B cell (primary cell): ENCODE data around the gene IFT27. TPM values are rescaled to one million over a fixed set of nuclear protein-coding genes. Genes with fewer than 3 reads are reported as not detected.
A peak's percentile ranks its signal among the peaks of the same experiment; 100 is the strongest.

Experiments
- ATAC-seq: fragments of 200-7000 bp; cut with Tn5 transposase; one replicate; pipeline ENCODE4 v1.10.0; 2021; ENCODE audit warnings: low read depth, mild to moderate bottlenecking, moderate number of reproducible peaks, moderate library complexity
- CTCF ChIA-PET: fragments of 350-600 bp; sonication (Branson Sonifier 250); formaldehyde crosslinking; loops from one replicate; lab custom pipeline; 2021; ENCODE audit warnings: antibody characterized with exemption, inconsistent platforms; lab: Charles Lee
- POLR2A ChIA-PET: fragments of 350-600 bp; sonication (Branson Sonifier 250); formaldehyde crosslinking; loops from one replicate; lab custom pipeline; 2021; ENCODE audit warnings: antibody characterized with exemption; lab: Charles Lee
- DNase-seq: peaks from one replicate; pipeline ENCODE4 v3.0.0; 2013
- H2AFZ ChIP-seq: 2 replicates; pipeline ENCODE4 v1.6.1; 2012; ENCODE audit warnings: mild to moderate bottlenecking, low read depth, low read length; ENCODE audit not compliant: insufficient read depth, poor library complexity, severe bottlenecking
- H3K27ac ChIP-seq, 2 donors: 1 replicate in 1 of 2; 2 replicates in 1 of 2; pipeline ENCODE4 v1.5.1; 2012 to 2013; ENCODE audit warnings: low read length in 2 of 2, mild to moderate bottlenecking in 2 of 2, moderate library complexity in 1 of 2
- H3K27me3 ChIP-seq, 4 experiments: fragments of 200-600 bp in 1 of 4; sonication (generic) in 1 of 4; replicated peaks in 1 of 4; 1 replicate in 2 of 4; 2 replicates in 2 of 4; pipeline versions ENCODE4 v1.6.1 to v1.7.0; 2013 to 2016; ENCODE audit warnings: low read length in 3 of 4, mild to moderate bottlenecking in 2 of 4, mixed read lengths in 1 of 4, moderate library complexity in 1 of 4; ENCODE audit not compliant: insufficient read depth in 4 of 4, control insufficient read depth in 3 of 4; ENCODE audit errors: control extremely low read depth in 1 of 4
- H3K36me3 ChIP-seq, 2 experiments: replicated peaks in 1 of 2; 1 replicate in 1 of 2; 2 replicates in 1 of 2; pipeline versions ENCODE4 v1.6.1 to v1.7.1; 2013; ENCODE audit warnings: low read length in 1 of 2; ENCODE audit not compliant: insufficient read depth in 2 of 2, control insufficient read depth in 1 of 2; ENCODE audit errors: control extremely low read depth in 1 of 2, extremely low read depth in 1 of 2
- H3K4me1 ChIP-seq, 2 donors: fragments of 200-600 bp in 1 of 2; sonication (generic) in 1 of 2; 1 replicate in 1 of 2; 2 replicates in 1 of 2; pipeline versions ENCODE4 v1.5.1 to v1.6.1; 2013 to 2017; ENCODE audit warnings: low read length in 2 of 2; ENCODE audit not compliant: control insufficient read depth in 2 of 2, insufficient read depth in 2 of 2
- H3K4me2 ChIP-seq: replicated peaks from 2 replicates; pipeline ENCODE3; 2012; ENCODE audit warnings: mild to moderate bottlenecking, low read depth, low read length; ENCODE audit not compliant: poor library complexity, severe bottlenecking
- H3K4me3 ChIP-seq, 5 experiments: fragments of 200-600 bp in 1 of 5; sonication (generic) in 1 of 5; 1 replicate in 3 of 5; 2 replicates in 2 of 5; pipeline versions ENCODE4 v1.5.1 to v1.7.0; 2011 to 2016; ENCODE audit warnings: low read length in 4 of 5, mild to moderate bottlenecking in 4 of 5, low read depth in 2 of 5, control low read depth in 1 of 5, moderate library complexity in 1 of 5; ENCODE audit not compliant: insufficient read depth in 1 of 5; ENCODE audit errors: control extremely low read depth in 1 of 5, extremely low read depth in 1 of 5
- H3K79me2 ChIP-seq: fragments of 200-600 bp; sonication (generic); one replicate; pipeline ENCODE4 v1.6.0; 2016; ENCODE audit warnings: low read length; ENCODE audit not compliant: control insufficient read depth, insufficient read depth
- H3K9ac ChIP-seq: fragments of 200-600 bp; sonication (generic); 2 replicates; pipeline ENCODE4 v1.6.1; 2017; ENCODE audit warnings: mild to moderate bottlenecking, low read length, moderate library complexity
- H3K9me3 ChIP-seq, 3 donors: one replicate each; pipeline versions ENCODE4 v1.6.1 to v1.7.1; 2013; ENCODE audit warnings: low read length in 2 of 3; ENCODE audit not compliant: control insufficient read depth in 2 of 3, insufficient read depth in 1 of 3; ENCODE audit errors: control extremely low read depth in 1 of 3
- H4K20me1 ChIP-seq: 2 replicates; pipeline ENCODE4 v1.6.0; 2012; ENCODE audit warnings: mild to moderate bottlenecking, low read length; ENCODE audit not compliant: insufficient read depth, control insufficient read depth, poor library complexity, severe bottlenecking
- H3K27ac Mint-ChIP-seq: one replicate; pipeline ENCODE4 v1.8.0; 2021; ENCODE audit warnings: mixed read lengths
- H3K27me3 Mint-ChIP-seq: one replicate; pipeline ENCODE4 v1.8.0; 2021; ENCODE audit warnings: mixed read lengths
- H3K4me1 Mint-ChIP-seq: one replicate; pipeline ENCODE4 v1.8.0; 2021; ENCODE audit warnings: mixed read lengths
- H3K4me3 Mint-ChIP-seq: one replicate; pipeline ENCODE4 v1.8.0; 2021; ENCODE audit warnings: mixed read lengths
- H3K9me3 Mint-ChIP-seq: one replicate; pipeline ENCODE4 v1.8.0; 2022; ENCODE audit warnings: mixed read lengths; ENCODE audit not compliant: insufficient read depth
- EZH2 ChIP-seq: IDR thresholded peaks from 2 replicates; pipeline ENCODE4 v1.6.1; 2012; ENCODE audit warnings: borderline replicate concordance, low read depth, mild to moderate bottlenecking, moderate library complexity, low read length; ENCODE audit not compliant: insufficient read depth, poor library complexity, severe bottlenecking
- WGBS: methylation state at CpG from one replicate; pipeline ENCODE4 v1.1.5; 2013; ENCODE audit warnings: missing lambda C conversion rate; ENCODE audit not compliant: insufficient coverage; 5-methylcytosine and 5-hydroxymethylcytosine counted together
- intact Hi-C: fragments of 100-400 bp; cut with micrococcal nuclease; formaldehyde crosslinking; loops from one replicate; pipeline ENCODE4 v1.10.0; 2022
- polyA plus RNA-seq: library from polyadenylated mRNA; depleted of rRNA; stranded (reverse); fragments of >200 nt; gene quantifications from 2 replicates; pipeline ENCODE4 v1.2.3, GENCODE V29; 2012
- total RNA-seq, 2 donors: library from RNA; stranded (reverse); fragments of 120-200 nt in 1 of 2; gene quantifications; 1 replicate in 1 of 2; 2 replicates in 1 of 2; pipeline versions ENCODE4 v1.2.3 to v1.2.4, GENCODE V29; 2013 to 2022
- TF ChIP-seq, protein P1 (sequence below): fragments of 200-600 bp; IDR thresholded peaks from one replicate; pipeline ENCODE4 v1.8.0; 2022; ENCODE audit warnings: antibody characterized with exemption, mild to moderate bottlenecking

IFT27 gene
- total and polyA plus RNA-seq, 2 donors (not counting 1 experiment from before 2014, with no cell fraction given) = 17.1 to 42.8 TPM

GRCh38 chr22:36797911-36798673 is 22.2 kb upstream of the IFT27 start:
- 75% methylated on average over 9 of the region's 12 CpGs for WGBS
- ATAC-seq = peak; percentile 75
- Mint-ChIP-seq H3K9me3 (no peaks in the 10 kb centered on the region), H3K4me3 (no peak overlapping the region), H3K27me3 (peaks cover 24% of the 10 kb centered on the region), H3K4me1 (peaks cover 6% of the 10 kb centered on the region), H3K27ac (no peak overlapping the region)
- Histone ChIP-seq H3K4me3 (no peak overlapping the region), H4K20me1 (no peaks in the 10 kb centered on the region), H3K36me3 (no peaks in the 10 kb centered on the region), H3K79me2 (no peaks in the 10 kb centered on the region), H3K4me1 (peaks cover 2 to 13% of the 10 kb centered on the region in 2 donors), H3K9ac (no peak overlapping the region), H3K9me3 (no peaks in the 10 kb centered on the region), H3K4me2 (peak overlapping the region; percentile 18), H3K27me3 (peaks cover 0 to 2% (median 0%) of the 10 kb centered on the region in 4 experiments), H3K27ac (no peak overlapping the region), H2AFZ (peak overlapping the region; percentile 56)
- ChIA-PET CTCF (interaction anchor here (1.9 kb wide), 1 partner anchor 58 kb away, joined by 4 read pairs; no protein-coding TSS in a partner anchor), POLR2A (no interaction called here)
- DNase-seq = peak; percentile 31
- no peak for TF ChIP-seq EZH2
- TF ChIP-seq, protein P1, sequence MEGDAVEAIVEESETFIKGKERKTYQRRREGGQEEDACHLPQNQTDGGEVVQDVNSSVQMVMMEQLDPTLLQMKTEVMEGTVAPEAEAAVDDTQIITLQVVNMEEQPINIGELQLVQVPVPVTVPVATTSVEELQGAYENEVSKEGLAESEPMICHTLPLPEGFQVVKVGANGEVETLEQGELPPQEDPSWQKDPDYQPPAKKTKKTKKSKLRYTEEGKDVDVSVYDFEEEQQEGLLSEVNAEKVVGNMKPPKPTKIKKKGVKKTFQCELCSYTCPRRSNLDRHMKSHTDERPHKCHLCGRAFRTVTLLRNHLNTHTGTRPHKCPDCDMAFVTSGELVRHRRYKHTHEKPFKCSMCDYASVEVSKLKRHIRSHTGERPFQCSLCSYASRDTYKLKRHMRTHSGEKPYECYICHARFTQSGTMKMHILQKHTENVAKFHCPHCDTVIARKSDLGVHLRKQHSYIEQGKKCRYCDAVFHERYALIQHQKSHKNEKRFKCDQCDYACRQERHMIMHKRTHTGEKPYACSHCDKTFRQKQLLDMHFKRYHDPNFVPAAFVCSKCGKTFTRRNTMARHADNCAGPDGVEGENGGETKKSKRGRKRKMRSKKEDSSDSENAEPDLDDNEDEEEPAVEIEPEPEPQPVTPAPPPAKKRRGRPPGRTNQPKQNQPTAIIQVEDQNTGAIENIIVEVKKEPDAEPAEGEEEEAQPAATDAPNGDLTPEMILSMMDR = no peak
- intact Hi-C loops = no loop called here

- H3K4me2 ChIP-seq = peak overlapping the region; percentile 18
- no peaks in the 10 kb centered on the region for H3K36me3 ChIP-seq
- ChIA-PET POLR2A (interaction anchor here (0.6 kb wide), 1 partner anchor 447 kb away, joined by 3 read pairs; the partner anchor contains the start of gene RAC2), CTCF (no interaction called here)
- no peaks in the 10 kb centered on the region for H3K9me3 Mint-ChIP-seq
- H3K4me1 ChIP-seq = peaks cover 2 to 13% of the 10 kb centered on the region in 2 donors
- no peaks in the 10 kb centered on the region for H3K79me2 ChIP-seq
- 89% methylated on average over 9 of the region's 9 CpGs for WGBS
- DNase-seq (no peak), ATAC-seq (no peak)
- no peaks in the 10 kb centered on the region for H3K9me3 ChIP-seq
- intact Hi-C loops = no loop called here
- H3K9ac ChIP-seq = no peak overlapping the region
- H2AFZ ChIP-seq = no peak overlapping the region
- H3K4me3 Mint-ChIP-seq = no peak overlapping the region
- peaks cover 22% of the 10 kb centered on the region for H3K27me3 Mint-ChIP-seq
- H3K27ac ChIP-seq = no peak overlapping the region
- TF ChIP-seq, protein P1 = no peak
- no peak for TF ChIP-seq EZH2
- no peak overlapping the region for H3K27ac Mint-ChIP-seq
- H3K27me3 ChIP-seq = peaks cover 0 to 2% (median 0%) of the 10 kb centered on the region in 4 experiments
- no peak overlapping the region for H3K4me3 ChIP-seq
- no peaks in the 10 kb centered on the region for H4K20me1 ChIP-seq
- peaks cover 6% of the 10 kb centered on the region for H3K4me1 Mint-ChIP-seq
These were observed 21.5 kb upstream of the IFT27 start for GRCh38 chr22:36797374-36797773.
